ENCODE results near the gene ABHD16B.
A peak's percentile ranks its signal among the peaks of the same experiment; 100 is the strongest.
"Not testable (repeated sequence)": the region's sequence is repeated elsewhere in the genome, so short reads cannot be mapped to it uniquely, and the experiment has no call there.

ABHD16B gene

DNA sequence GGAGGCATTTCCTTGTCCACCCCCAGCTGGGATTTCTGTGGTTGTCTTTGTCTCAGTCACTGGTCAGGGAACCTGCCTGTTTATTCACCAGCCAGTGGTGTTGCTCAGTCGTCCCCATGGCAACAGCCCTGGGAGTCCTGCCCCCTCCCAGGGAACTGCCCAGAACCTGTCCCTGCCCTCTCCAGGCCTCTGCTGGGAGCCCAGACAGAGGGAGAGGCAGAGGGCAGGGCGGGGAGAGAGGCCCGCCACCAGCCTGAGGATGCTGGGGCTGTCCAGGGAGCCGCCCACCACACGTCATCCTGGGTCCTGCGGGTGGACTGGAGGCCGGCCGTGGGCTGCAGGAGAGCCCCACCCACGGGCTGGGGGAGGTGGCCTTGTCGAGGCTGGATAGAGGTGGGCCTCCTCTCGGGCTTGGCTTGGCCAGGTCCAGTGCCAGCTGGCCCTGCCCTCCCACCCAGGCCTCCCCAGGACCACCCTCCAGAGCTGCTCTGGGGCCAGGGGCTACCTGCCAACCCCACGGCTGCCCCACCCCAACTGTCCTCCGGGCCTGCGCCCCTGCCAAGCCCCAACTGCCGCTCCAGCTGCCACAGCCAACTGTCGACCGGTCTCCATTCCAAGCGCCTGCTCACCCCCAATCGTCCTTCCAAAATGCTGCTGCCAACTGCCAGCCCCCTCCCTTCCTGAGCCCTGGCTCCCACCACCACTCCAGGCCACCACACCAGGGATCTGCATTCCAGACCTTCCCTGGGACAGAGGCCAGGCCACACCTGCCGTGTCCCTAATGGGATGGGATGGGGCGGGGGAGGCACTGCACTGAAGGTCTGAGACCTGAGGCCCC is 26.1 kb upstream of the ABHD16B start:
- DNase-seq = no peak

DNA sequence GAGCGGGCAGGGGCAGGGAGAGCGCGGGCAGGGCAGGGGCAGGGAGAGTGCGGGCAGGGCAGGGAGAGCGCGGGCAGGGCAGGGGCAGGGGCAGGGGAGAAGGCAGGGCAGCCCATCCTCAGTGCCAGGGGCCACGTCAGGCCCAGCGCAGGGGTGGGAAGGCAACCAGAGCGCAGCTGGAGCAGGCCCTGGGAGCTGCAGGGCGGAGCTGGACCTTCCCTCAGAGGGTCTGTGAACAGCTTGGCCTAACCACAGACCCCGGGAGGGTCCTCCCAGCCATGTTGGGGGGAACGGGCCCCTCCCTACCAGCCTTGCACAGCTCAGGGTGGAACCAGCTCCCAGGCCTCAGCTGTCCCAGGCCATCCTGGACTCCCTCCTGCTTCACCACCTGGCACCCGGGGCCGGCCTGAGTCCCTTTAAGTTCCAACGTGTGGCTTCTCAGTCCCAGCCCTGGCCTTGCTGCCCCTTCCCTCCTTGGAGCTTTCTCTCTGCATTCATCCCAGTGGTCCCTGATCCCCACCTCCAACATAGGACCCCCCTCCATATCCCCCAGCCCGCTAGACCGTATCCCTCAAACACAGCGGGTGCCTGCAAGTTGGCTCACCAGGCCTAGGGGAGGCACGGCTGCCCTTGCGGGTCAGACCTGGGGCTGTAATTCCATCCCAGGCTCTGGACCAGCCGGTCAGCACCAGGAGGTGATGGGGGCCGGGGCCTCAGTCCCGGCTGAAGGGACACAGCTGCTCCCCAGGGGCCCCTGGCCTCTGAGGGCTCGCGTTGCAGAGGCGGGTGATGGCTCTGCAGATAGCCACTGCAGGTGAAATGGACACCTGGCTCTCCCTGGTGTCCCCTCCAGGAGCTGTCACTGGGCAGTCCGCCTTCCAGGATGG is 24.6 kb upstream of the ABHD16B start:
- DNase-seq = no peak

DNA sequence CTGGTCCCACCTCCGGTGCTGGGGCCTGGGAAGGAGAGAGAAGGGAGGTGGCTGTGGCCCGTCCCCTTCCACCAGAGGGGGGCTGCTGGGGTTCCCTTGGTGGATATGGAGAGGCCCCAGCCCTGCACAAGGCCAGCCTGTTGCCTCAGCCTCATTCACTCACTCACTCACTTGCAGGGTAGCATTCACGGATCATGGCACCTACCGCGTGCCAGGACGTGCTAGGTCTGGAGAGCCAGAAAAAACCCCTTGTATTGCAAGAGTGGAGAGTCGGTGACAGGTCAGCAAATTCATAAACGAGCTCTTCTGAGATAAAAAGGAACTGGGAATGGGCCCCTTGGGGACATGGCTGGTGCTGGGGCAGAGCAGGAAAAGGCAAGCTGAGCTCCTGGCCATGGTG is 23.8 kb upstream of the ABHD16B start:
- DNase-seq = no peak

DNA sequence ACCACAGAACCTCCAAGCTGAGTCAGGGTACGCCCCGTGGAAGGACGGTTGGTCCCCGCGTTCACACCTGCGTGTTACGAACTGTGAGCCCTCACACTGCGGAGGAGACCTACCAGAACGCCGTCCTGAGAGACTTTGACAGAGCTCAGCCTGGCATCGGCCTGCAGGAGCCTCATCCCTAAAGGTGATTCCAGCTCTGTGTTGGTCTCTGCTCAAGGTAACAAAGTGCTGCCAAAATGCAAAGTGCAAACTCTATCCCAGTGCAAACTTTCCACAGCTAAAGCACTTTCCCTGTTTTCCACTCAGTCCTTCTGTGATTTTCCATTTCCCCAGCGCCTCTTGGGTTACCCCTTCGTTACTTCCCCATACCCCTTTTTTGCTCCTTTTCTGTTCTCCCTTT is 21.7 kb upstream of the ABHD16B start:
- DNase-seq = no peak

DNA sequence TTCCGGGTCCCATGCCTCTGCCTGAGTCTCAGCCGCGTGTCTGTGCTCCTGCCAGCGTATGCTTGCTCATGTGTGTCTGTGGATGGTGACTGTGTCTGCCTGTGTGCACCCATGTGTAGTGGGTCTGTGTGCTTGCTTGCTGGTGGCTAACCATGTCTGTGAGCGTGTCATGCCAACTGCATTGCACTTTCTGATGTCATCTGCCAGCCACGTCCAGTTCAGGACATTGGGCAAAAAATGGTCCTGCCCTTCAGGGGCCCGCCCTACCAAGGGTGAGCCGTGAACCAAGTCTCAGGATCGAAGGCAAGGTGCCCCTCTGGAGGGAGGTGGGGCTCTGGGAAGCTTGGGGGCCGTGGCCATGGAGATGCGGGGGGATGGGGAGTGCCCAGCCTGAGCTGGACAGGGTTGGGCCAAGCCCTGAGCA is 20.9 kb upstream of the ABHD16B start:
- no peak for DNase-seq

DNA sequence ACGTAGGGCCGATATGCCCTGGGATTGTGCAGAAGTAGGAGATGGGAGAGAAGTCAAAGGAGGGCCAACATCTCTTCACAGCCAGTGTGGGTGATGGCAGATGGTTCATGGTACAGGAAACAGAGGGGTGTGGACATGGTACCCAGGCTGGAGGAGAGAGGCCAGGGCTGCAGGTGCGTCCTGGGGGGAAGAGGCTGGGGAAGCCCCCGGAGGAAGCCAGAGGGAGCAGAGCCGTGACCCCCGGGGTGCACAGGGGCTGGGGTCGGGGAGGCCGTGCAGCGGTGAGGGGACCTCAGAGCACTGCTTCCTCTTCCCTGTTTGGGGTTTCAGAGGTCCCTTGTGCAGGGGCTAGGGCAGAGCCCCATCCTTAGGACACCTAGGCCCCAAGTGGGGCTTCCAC is 19.0 kb upstream of the ABHD16B start:
- peak; percentile 38 for DNase-seq

DNA sequence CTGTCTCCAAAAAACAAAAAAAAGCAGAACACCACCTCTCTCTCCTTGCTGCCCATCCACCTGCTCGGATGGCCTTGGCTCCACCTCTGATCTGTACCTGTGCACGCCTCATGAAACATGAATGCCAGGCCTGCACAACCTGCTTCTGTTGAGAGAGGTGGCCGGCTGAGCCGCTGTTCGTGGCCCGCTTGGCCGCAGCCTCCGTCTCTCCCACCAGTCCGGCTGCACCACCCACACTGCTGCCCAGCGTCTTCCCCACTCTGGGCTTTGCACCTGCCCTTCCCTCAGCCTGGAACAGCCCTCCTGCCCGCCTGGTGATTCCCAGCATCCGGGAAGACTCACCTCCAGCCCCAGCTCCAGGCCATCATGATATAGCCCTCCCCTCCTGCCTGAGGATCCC is 18.1 kb upstream of the ABHD16B start:
- no peak for DNase-seq

DNA sequence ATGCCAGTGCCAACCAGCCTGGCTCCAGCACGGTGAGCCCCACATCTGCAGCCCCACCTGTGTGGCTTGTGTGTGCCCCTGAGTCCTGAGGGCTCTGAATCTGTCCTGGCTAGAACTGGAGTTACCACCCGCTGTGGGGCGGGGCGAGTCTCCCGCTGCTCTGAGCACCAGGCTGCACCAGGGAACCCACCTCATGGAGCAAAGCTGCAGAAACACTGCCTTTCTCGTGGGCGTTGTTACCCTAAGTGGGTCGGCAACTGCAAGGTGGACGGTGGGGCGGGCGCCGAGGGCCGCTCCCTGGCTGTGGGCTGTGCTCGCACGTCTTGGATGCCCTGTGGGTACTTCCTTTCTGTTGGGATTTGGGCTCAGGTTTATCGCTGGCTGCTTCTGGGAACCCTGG is 17.5 kb upstream of the ABHD16B start:
- no peak for DNase-seq

DNA sequence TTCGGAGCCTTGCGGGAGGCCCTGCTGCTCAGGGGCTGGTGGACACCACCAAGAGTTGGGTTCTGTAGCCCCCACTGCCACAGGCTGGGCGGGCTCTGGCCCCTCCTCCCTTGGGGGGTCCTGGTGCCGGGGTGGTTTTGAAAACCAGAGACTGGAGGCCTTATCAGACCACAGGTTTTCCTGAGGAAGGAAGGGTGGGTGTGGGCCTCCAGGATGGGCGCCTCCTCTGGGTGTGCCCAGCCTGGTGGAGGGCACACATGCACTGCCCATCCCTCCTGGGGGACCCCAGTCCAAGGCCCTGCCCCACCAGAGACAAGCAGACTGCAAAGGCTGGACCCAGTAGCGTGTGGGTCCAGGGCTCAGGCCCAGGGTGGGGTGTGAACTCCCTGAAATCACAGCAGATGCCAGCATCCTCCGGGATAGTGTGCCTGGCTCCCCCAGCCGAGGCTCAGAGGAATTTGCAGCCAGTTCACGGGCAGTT is 16.7 kb upstream of the ABHD16B start:
- DNase-seq = peak; percentile 82

DNA sequence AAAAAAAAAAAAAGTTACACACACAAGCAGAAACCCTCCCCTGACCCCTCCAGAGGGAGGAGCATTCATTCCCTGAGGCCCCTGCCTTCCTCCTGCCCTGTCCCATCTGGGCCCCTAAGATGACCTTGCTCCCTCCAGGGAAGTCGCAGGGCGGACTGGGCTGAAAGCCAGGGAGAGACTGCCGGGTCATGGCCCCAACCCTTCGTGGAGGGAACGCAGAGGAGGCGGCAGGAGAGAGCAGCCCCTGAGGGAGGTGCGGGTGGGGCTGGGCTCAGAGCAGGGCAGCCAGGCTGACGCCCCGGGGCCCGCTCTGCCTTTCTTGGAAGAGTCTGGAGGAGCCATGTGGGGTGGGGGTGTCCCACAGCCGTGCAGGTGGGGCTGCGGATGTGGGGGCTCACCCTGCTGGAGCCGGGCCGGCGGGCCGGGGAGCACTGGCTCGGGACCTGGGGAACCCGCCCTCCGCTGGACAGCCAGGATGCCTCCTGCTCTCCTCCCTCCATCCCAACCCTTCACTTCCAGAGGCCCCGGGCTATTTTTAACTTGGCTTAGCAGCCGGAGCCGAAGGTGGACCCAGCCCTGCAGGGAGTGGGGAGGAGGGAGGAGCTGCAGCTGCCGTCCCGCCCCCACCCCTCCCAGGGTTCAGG is 15.0 kb upstream of the ABHD16B start:
- DNase-seq = peak; percentile 81

DNA sequence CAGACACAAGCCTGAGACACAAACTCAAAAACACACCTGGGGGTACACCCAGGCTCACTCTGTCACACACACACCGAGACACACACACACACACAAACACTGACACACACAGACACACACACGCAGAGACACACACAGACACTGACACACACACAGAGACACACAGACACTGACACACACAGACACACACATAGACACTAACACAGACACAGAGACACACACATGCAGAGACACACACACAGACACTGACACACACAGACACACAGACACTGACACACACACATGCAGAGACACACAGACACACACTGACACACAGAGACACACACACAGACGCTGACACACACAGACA is 14.4 kb upstream of the ABHD16B start:
- DNase-seq = no peak

DNA sequence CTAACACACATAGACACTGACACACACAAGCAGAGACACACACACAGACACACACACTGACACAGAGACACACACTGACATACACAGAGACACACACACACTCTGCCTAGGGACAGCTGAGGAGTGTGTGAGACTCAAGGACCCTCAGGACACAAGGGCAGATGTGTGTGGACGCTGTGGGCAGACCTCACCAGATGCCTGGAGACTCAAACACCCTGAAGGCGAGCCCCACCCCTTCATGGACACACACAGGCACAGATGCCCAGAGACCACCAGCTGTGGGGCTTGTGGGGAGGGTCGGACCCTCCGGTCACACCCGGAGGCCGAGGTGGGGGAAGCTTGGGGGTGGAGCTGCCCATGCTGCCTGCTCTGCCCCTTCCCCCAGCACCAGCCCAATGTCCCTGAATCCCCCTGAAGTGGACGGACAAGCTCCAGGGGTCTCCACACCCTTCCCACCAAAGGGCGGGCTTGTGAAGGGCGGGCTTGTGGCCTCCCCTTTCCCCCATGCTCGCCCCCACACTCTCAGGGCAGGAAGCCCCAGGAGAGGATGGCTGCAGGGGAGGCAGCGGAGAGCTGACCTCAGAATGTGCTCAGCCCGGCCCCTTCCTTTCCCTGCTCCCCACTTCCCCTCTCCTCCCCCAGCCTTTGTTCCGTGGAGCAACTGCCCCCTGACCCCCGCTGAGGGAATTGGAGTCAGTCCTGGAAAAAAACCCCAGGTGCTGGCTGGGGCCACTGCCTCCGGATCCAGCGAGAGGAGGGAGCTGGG is 13.9 kb upstream of the ABHD16B start:
- DNase-seq = peak; percentile 74

DNA sequence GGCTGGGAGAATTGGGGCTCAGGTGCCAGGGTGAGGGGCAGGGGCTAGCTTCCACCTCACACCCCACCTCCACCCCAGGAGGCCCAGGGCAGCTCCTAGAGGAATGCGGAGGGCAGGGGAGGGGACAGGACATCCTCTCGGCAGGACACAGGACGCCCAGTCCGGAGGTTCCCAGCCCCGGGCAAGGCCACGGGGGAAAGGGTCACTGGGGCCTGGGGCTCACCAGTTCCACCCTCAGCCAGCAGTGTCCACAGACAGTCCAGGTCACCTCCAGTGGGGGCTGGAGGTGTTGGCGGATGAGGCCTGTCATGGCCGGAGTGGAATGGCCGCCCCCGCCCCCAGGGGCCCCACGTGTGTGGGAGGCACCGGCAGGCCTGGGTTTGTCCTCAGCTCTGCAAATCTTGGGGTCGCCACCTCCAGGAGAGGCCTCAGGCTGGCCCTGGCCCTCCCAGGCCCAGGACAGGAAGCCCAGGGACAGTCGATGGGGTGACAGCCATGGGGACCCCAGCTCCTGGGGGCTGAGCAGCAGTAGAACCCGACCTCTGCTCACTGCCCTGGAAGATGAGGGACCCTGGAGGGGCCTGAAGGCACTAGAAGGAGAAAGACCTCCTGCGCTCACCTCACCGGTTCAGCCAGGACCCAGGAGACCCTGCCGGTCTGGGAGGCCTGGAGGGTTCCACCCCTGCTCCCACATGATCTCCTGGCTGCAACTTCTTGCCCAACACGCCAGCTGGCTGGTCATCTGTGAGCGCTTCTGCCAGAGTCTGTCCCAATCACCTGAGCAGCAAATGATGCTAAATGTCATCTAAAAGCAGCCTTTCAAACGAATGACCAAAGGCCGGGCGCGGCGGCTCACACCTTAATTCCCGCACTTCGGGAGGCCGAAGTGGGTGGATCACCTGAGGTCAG is 13.0 kb upstream of the ABHD16B start:
- DNase-seq = no peak

DNA sequence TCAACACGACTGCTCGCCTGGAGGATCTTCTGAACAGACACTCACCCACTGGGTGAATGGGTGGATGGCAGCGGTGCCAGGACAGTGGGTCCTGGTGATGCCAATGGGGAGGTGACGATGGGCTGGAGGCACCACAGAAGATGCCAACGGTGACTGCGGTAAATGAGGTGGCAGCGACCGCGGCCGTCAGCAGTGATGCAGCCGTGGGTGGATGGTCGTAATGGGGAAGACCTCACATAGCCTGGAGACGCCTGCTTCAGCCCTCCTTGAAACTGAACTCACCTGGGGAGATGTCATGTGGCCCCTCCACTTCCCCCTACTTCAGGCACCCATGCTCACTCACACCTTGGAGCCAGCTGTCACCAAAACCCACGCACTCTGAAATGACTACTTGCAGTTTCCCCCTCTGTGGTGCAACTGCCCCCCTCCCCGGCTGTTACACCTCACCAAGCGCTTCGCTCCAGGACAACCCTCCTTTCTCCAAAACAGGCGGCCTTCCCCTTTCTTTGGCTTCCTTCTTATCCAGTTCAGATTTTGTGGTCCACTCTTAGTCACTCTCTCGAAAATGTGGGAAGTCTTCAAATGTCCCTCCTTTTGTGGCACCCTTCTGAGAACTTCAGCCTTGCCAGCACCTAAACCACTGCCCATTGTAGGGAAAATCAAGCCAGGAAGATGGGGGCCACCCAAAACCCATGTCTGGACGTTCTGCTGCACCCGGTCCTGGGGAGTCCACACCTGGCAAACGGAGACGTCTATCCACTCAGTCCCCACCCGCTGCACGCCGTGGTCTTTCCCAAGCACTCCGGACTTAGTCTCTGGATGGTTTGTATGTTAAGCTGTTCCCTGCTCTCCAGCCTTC is 10.4 kb upstream of the ABHD16B start:
- peak; percentile 46 for DNase-seq

DNA sequence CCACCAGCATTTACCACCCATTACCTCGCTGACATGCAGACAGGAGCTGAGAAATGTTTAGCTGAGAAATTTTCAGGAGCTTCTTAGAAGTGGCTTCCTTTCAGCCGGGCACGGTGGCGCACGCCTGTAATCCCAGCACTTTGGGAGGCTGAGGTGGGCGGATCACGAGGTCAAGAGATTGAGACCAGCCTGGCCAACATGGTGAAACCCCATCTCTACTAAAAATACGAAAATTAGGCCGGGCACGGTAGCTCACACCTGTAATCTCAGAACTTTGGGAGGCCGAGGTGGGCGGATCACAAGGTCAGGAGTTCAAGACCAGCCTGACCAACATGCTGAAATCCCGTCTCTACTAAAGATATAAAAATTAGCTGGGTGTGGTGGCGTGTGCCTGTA is 9.8 kb upstream of the ABHD16B start:
- DNase-seq = not testable (repeated sequence)

DNA sequence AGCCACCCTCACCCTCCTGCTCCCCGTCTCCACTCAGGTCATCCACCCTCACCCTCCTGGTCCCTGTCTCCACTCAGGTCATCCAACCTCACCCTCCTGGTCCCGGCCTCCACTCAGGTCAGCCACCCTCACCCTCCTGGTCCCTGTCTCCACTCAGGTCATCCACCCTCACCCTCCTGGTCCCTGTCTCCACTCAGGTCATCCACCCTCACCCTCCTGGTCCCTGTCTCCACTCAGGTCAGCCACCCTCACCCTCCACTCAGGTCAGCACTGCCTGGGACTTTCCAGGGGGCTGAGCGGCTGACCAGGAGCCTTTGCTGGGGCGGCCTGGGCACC is 7.6 kb upstream of the ABHD16B start:
- DNase-seq = not testable (repeated sequence)

DNA sequence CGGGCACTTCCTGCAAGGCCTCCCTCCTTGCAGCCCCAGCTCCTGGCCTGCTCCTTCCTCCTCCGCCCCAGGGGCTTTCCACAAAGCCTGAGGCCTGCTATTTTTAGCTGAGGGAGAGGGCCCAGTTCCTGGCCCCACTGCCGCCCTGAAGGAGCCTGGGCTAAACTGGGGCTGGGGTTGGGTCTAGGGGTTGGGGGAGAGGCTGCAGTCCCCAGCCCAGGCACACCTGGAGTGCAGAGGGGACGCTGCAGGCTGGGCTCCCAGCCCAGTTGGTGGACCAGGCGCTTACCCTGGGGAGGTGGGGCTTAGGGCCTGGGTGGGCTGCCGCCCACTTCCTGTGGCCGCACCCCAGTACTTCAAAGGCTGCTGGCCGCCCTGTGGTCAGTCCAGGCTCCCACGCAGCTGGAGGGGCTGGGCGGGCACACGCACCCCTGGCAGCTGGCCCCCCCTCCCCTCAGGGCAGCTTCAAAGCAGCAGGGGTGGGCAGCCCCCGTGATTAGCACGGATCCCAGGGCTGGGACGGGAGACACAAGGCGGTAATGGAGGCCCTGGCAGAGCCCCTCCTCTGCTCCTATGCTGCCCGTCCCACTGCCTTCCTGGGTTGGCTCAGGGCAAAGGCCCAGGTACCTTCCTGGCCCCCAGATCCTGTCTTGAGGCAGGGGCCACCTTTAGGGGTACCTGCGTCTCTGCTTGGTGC is 7.1 kb upstream of the ABHD16B start:
- DNase-seq = peak; percentile 55

DNA sequence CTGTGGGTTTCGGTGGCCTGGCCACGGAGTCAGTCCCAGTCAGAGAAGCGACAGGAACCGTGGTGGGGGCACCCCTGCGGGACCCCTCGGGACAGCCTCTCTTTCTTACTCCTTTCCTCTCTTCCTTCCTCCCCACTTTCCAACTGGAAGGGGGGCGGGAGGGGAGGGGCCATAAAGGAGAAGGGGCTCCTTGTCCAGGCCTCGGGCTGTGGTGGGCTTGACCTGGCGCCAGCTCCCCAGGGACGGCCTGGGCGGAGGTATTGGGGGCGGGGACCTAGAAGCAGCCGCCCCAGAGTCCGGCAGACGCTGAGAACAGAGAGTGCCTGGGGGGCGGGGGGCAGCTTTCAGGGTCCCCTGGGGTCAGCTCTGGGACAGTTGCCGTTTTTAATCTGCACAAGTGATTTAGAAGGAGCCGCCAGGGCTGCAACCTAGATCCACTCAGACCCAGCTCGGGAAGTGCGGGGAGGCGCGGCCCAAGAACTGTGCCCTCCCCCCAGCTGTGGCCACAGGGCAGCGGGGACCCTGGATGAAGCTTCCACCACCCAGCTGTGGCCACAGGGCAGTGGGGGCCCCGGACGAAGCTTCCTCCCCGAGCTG is 6.4 kb upstream of the ABHD16B start:
- no peak for DNase-seq

DNA sequence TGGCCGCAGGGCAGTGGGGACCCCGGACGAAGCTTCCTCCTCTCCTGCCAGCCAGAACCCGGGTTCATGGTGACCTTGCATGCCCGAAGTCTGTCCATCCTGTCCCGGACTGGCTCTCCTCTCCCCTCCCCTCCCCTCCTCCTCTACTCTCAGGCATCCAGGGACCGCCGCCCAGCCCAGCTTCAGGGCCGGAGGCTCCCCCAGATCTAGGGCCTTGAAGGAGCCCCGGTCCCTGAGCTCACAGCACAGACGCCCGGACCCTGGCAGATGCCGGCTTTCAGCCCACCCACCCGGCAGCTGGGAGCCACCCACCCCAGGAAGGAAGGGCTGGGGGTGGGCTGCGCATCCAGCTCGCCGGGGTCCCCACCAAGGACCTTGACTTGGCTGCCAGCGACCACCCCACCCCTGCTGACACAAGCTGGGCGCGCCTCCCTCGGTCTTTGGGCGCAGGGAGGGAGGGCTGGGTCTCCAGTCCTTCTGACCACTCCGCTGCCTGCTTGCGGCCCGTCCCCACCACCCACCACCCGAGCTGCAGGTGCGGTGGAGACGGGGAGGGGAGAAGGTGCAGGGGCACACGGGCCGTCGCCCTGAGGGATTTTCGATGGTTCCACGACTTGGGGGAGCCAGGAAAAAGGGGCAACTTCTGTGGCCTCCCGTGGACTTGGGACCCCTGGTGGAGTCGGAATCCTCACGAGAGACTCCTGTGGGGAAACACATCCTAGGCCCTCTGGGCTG is 5.8 kb upstream of the ABHD16B start:
- DNase-seq = no peak
